A673 (cell line): ENCODE measurements around the gene PARVA. TPM values are rescaled to one million over a fixed set of nuclear protein-coding genes. Genes with fewer than 3 reads are reported as not detected.
A peak's percentile ranks its signal among the peaks of the same experiment; 100 is the strongest.

Source experiments
- BruUV-seq: library from RNA; stranded (reverse); fragments of 400-500 nt; replicated peaks from 2 replicates; lab custom pipeline; 2021; lab: Mats Ljungman, UMichigan
- CTCF ChIA-PET: fragments of 300-600 bp; sonication (Branson Sonifier 250); formaldehyde crosslinking; loops from one replicate; lab custom pipeline; 2022; ENCODE audit warnings: antibody characterized with exemption; lab: Charles Lee
- POLR2A ChIA-PET: fragments of 300-600 bp; sonication (Branson Sonifier 250); formaldehyde crosslinking; loops from one replicate; lab custom pipeline; 2022; ENCODE audit warnings: antibody characterized with exemption; ENCODE audit not compliant: low non-redundant PET; lab: Charles Lee
- DNase-seq: peaks from one replicate; pipeline ENCODE4 v3.0.0-alpha.2; 2015; ENCODE audit warnings: low spot score
- H3K27ac ChIP-seq: fragments of 200-600 bp; sonication (generic); 2 replicates; pipeline ENCODE4 v1.5.1; 2016; ENCODE audit warnings: mixed run types, low read depth, mild to moderate bottlenecking, mixed read lengths, antibody characterized with exemption, low read length; ENCODE audit not compliant: poor library complexity, severe bottlenecking
- H3K27me3 ChIP-seq: fragments of 200-600 bp; sonication (generic); replicated peaks from 2 replicates; pipeline ENCODE4 v1.6.1; 2017; ENCODE audit warnings: mixed run types, low read depth, mild to moderate bottlenecking, mixed read lengths, antibody characterized with exemption, low read length; ENCODE audit not compliant: insufficient read depth, poor library complexity
- H3K36me3 ChIP-seq: fragments of 200-600 bp; sonication (generic); 2 replicates; pipeline ENCODE4 v1.6.1; 2016; ENCODE audit warnings: mixed run types, mild to moderate bottlenecking, mixed read lengths, antibody characterized with exemption, low read length; ENCODE audit not compliant: insufficient read depth, poor library complexity, severe bottlenecking
- H3K4me1 ChIP-seq: fragments of 200-600 bp; sonication (generic); 2 replicates; pipeline ENCODE4 v1.6.1; 2017; ENCODE audit warnings: mixed run types, mild to moderate bottlenecking, mixed read lengths, antibody characterized with exemption, low read length; ENCODE audit not compliant: insufficient read depth, poor library complexity, severe bottlenecking
- H3K4me3 ChIP-seq: fragments of 200-600 bp; sonication (generic); 2 replicates; pipeline ENCODE4 v1.5.1; 2016; ENCODE audit warnings: low read depth, mixed run types, mild to moderate bottlenecking, mixed read lengths, low read length; ENCODE audit not compliant: poor library complexity, severe bottlenecking
- H3K9me3 ChIP-seq: fragments of 200-600 bp; sonication (generic); 2 replicates; pipeline ENCODE4 v1.6.1; 2016; ENCODE audit warnings: mixed run types, low read depth, mild to moderate bottlenecking, mixed read lengths, antibody characterized with exemption, low read length; ENCODE audit not compliant: poor library complexity, severe bottlenecking
- EZH2 ChIP-seq: fragments of 200-600 bp; sonication (generic); IDR thresholded peaks from 2 replicates; pipeline ENCODE4 v1.6.1; 2017; ENCODE audit warnings: borderline replicate concordance, low read depth, mild to moderate bottlenecking, mixed read lengths, antibody characterized with exemption, low read length; ENCODE audit not compliant: poor library complexity, severe bottlenecking
- intact Hi-C: fragments of 100-400 bp; cut with micrococcal nuclease; formaldehyde crosslinking; loops from one replicate; pipeline ENCODE4 v1.10.0; 2022; ENCODE audit not compliant: unreplicated experiment
- total RNA-seq: library from RNA; stranded (reverse); gene quantifications from 2 replicates; pipeline ENCODE4 v1.2.3, GENCODE V29; 2021
- TF ChIP-seq, protein P1 (sequence below): fragments of 300-800, 200-600 bp; sonication (generic); conservative IDR thresholded peaks from 2 replicates; pipeline ENCODE4 v1.5.1; 2017; ENCODE audit warnings: low read depth, mild to moderate bottlenecking, antibody characterized with exemption, low read length, moderate library complexity, mixed read lengths

The PARVA gene
- total RNA-seq, 1 experiment from 2014 or later, result 15.2 TPM

DNA sequence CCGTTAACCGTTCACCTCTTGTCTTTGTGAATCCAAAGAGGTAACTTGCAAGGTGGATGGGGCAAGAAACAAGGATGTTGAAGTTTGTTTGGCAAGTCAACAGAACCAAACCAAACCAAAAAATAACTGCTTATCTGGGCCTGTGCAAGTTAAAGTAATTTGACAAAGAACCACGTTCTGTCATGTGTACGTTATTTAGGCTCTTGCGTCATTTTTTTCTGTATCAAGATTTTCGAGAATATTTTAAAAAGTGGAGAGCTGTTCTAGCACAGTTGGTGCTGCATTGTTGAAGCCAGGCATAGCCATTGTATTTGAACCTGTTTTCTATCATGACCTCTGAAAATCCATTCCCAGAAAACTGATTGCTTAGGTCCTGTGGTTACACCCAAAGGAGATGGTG lies 55.1 kb downstream of the PARVA start:
- H3K27me3 ChIP-seq, result no peaks in the 10 kb centered on the region
- DNase-seq, result no peak
- no peak for TF ChIP-seq EZH2
- TF ChIP-seq, protein P1, sequence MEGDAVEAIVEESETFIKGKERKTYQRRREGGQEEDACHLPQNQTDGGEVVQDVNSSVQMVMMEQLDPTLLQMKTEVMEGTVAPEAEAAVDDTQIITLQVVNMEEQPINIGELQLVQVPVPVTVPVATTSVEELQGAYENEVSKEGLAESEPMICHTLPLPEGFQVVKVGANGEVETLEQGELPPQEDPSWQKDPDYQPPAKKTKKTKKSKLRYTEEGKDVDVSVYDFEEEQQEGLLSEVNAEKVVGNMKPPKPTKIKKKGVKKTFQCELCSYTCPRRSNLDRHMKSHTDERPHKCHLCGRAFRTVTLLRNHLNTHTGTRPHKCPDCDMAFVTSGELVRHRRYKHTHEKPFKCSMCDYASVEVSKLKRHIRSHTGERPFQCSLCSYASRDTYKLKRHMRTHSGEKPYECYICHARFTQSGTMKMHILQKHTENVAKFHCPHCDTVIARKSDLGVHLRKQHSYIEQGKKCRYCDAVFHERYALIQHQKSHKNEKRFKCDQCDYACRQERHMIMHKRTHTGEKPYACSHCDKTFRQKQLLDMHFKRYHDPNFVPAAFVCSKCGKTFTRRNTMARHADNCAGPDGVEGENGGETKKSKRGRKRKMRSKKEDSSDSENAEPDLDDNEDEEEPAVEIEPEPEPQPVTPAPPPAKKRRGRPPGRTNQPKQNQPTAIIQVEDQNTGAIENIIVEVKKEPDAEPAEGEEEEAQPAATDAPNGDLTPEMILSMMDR, result no peak
- H3K27ac ChIP-seq, result no peak overlapping the region
- POLR2A ChIA-PET, result no interaction called here
- intact Hi-C loops, result no loop called here
- H3K4me3 ChIP-seq, result no peak overlapping the region
- no peaks in the 10 kb centered on the region for H3K36me3 ChIP-seq
- CTCF ChIA-PET, result no interaction called here
- no TSS peak for BruUV-seq
- H3K4me1 ChIP-seq, result peaks cover 21% of the 10 kb centered on the region
- no peaks in the 10 kb centered on the region for H3K9me3 ChIP-seq

DNA sequence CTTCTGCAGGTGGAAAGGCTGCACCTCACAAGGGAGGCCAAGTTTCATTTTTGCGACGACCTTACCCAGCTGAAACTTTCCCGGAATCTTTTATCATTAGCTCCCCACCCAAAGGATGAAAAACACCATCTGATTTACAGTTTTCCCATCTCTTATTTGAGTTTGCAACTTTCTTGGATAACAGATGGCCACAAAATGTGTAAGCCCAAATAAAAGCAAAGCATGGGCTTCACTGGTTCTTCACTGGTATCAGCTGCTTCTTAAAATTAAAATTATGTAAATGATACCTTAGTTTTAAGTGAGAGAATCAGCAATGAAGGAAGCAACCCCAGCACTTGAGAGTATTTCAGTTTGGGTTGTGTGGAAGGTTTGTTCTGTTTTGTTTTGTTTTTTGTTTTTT lies 55.8 kb downstream of the PARVA start:
- H3K9me3 ChIP-seq, result no peaks in the 10 kb centered on the region
- H3K27me3 ChIP-seq, result no peaks in the 10 kb centered on the region
- intact Hi-C loops, result no loop called here
- no TSS peak for BruUV-seq
- H3K4me3 ChIP-seq, result no peak overlapping the region
- ChIA-PET CTCF (no interaction called here), POLR2A (no interaction called here)
- no peak for DNase-seq
- no peaks in the 10 kb centered on the region for H3K36me3 ChIP-seq
- H3K27ac ChIP-seq, result peak overlapping the region; percentile 76
- peaks cover 21% of the 10 kb centered on the region for H3K4me1 ChIP-seq
- no peak for TF ChIP-seq EZH2
- TF ChIP-seq, protein P1, result no peak

DNA sequence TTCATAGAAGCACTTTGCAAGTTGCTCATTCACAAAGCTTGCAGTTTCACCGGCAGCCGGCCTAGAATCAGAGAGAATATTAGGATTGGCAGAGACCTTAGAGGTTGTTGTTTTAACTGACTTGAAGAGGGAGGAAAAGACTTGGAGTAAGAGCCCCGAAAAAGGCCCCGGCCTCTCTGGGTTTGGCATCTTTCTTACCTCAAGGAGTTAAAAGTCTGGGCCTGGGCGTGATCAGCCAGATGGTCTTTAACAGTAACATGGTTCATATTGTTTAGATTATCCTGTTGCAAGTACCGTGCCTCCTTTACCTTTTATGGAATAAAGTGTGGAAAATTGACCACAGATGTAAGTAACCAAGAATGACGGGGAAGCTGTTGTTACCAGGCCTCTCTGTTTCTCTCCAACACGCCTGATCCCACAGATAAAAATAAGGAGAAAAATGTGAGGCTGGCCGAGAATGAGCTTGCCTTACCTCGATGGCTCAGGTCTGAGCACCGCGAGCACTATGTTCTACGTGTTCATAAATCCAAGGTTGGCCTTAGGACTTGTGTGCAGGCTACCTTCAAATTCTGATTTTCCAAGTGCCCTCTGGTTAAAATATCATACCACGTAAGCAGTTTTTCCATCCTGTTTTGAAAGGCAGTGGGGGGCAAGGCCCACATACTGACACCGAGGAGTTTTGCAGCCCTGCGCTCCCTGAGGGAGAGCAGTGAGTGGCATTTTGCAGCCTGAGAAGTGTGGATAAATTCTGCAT lies 56.4 kb downstream of the PARVA start:
- TF ChIP-seq, protein P1, result no peak
- TF ChIP-seq EZH2, result no peak
- ChIA-PET CTCF (no interaction called here), POLR2A (interaction anchor here (0.7 kb wide), 1 partner anchor 953 kb away, joined by 4 read pairs; no protein-coding TSS in a partner anchor)
- no peak for DNase-seq
- peaks cover 21% of the 10 kb centered on the region for H3K4me1 ChIP-seq
- intact Hi-C loops, result no loop called here
- no peaks in the 10 kb centered on the region for H3K36me3 ChIP-seq
- no TSS peak for BruUV-seq
- H3K9me3 ChIP-seq, result no peaks in the 10 kb centered on the region
- no peaks in the 10 kb centered on the region for H3K27me3 ChIP-seq
- H3K4me3 ChIP-seq, result no peak overlapping the region
- H3K27ac ChIP-seq, result peak overlapping the region; percentile 76
